ENCODE data around the gene SCUBE1. TPM values are rescaled to one million over a fixed set of nuclear protein-coding genes. Genes with fewer than 3 reads are reported as not detected.

Gene SCUBE1
- total and polyA plus RNA-seq, 2 of the 8 experiments (the other 6 are each of a cell fraction or from before 2014, with no cell fraction given): 2.3 to 4.9 TPM

- Histone ChIP-seq H3K79me1 (ENCODE audit: low read depth, low read length) (no peaks in the 10 kb centered on the region), H3K18ac (ENCODE audit: extremely low read depth, low read length) (no peak overlapping the region), H2BK20ac (ENCODE audit: low read length) (no peak overlapping the region), H3K14ac (ENCODE audit: insufficient read length) (no peak overlapping the region), H3K27ac (ENCODE audit: low read depth, low read length) (no peak overlapping the region), H4K20me1 (replicated peaks in 1 of 2; ENCODE audit: control insufficient read depth in 1 of 2, insufficient read depth in 2 of 2, low read length in 2 of 2) (peaks cover 0 to 6% of the 10 kb centered on the region in 2 experiments), H3K23ac (ENCODE audit: insufficient read length) (no peak overlapping the region), H3K23me2 (ENCODE audit: low read depth, low read length) (peaks cover 9% of the 10 kb centered on the region; the same call in 1 of the 2 replicates), H2BK15ac (ENCODE audit: low read length) (no peak overlapping the region), H4K91ac (replicated peaks; ENCODE audit: insufficient read length, low read length) (no peak overlapping the region), H4K8ac (ENCODE audit: extremely low read depth, insufficient read depth, low read length) (no peak overlapping the region), H3K4me3 (ENCODE audit: extremely low read depth in 1 of 4, insufficient read depth in 2 of 4, low read depth in 3 of 4, low read length in 4 of 4) (no peak overlapping the region), H2BK12ac (ENCODE audit: low read depth, low read length) (no peak overlapping the region), H4K5ac (ENCODE audit: insufficient read length, low read depth, low read length) (no peak overlapping the region), H3K27me3 (replicated peaks in 1 of 4; ENCODE audit: control insufficient read depth in 3 of 4, extremely low read depth in 1 of 4, insufficient read depth in 3 of 4, low read length in 3 of 4) (no peaks in the 10 kb centered on the region), H3K4me1 (replicated peaks in 1 of 4; ENCODE audit: control insufficient read depth in 3 of 4, insufficient read depth in 4 of 4, low read length in 3 of 4) (peaks cover 2 to 11% (median 4%) of the 10 kb centered on the region in 4 experiments; a peak in 6 of 7 replicates), H2AFZ (ENCODE audit: low read length) (no peak overlapping the region), H3K36me3 (ENCODE audit: control insufficient read depth in 2 of 4, insufficient read depth in 4 of 4, low read length in 3 of 4) (no peaks in the 10 kb centered on the region), H3K4ac (replicated peaks; ENCODE audit: insufficient read length, low read depth, low read length) (no peak overlapping the region), H2BK5ac (ENCODE audit: low read depth, low read length) (no peak overlapping the region), H3K56ac (replicated peaks; ENCODE audit: insufficient read length, low read depth, low read length) (no peak overlapping the region), H3K79me2 (ENCODE audit: control insufficient read depth in 1 of 2, insufficient read depth in 2 of 2, low read length in 2 of 2) (no peaks in the 10 kb centered on the region), H3K4me2 (ENCODE audit: insufficient read depth in 1 of 2, low read depth in 2 of 2, low read length in 2 of 2) (no peak overlapping the region), H2BK120ac (replicated peaks; ENCODE audit: low read depth, low read length) (no peak overlapping the region), H2AK5ac (ENCODE audit: low read depth, low read length) (no peak overlapping the region), H3K9ac (replicated peaks in 1 of 4; ENCODE audit: extremely low read depth in 1 of 4, low read depth in 3 of 4, low read length in 3 of 4) (no peak overlapping the region), H3K9me3 (ENCODE audit: insufficient read depth in 2 of 2, low read depth in 1 of 2, low read length in 1 of 2) (no peaks in the 10 kb centered on the region)
- TF ChIP-seq, protein P1, sequence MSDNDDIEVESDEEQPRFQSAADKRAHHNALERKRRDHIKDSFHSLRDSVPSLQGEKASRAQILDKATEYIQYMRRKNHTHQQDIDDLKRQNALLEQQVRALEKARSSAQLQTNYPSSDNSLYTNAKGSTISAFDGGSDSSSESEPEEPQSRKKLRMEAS (IDR thresholded peaks at IDR 0.05): no peak
- no peak for TF ChIP-seq KDM1A (IDR thresholded peaks at IDR 0.05; ENCODE audit: borderline replicate concordance, low read length)
- TF ChIP-seq BACH1 (IDR thresholded peaks at IDR 0.05; ENCODE audit: low read length): no peak
- TF ChIP-seq FOSL1 (IDR thresholded peaks at IDR 0.05; ENCODE audit: insufficient read depth, low read depth, low read length): no peak
- TF ChIP-seq EZH2 (IDR thresholded peaks at IDR 0.05; ENCODE audit: low read depth, low read length, severe bottlenecking): no peak
- no peak for TF ChIP-seq NANOG (IDR thresholded peaks at IDR 0.05; ENCODE audit: insufficient read depth, low read depth, low read length, poor library complexity, severe bottlenecking)
- TF ChIP-seq CREB1 (IDR thresholded peaks at IDR 0.05): no peak
- TF ChIP-seq SUZ12 (IDR thresholded peaks at IDR 0.05; ENCODE audit: low read length): no peak
- no peak for TF ChIP-seq TEAD4 (IDR thresholded peaks at IDR 0.05; ENCODE audit: low read depth, low read length)
- TF ChIP-seq SP1 (IDR thresholded peaks at IDR 0.05; ENCODE audit: low read depth, low read length): no peak
- TF ChIP-seq, protein P2, sequence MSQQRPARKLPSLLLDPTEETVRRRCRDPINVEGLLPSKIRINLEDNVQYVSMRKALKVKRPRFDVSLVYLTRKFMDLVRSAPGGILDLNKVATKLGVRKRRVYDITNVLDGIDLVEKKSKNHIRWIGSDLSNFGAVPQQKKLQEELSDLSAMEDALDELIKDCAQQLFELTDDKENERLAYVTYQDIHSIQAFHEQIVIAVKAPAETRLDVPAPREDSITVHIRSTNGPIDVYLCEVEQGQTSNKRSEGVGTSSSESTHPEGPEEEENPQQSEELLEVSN (IDR thresholded peaks at IDR 0.05): no peak
- no peak for TF ChIP-seq TAF1 (IDR thresholded peaks at IDR 0.05; ENCODE audit: low read depth, low read length)
- CTCF ChIA-PET (ENCODE audit: partially characterized antibody): interaction anchor here (1.3 to 6.1 kb wide), 6 partner anchors 13 to 29 kb away, joined by 3 to 42 read pairs (median 10); no protein-coding TSS in a partner anchor
- no peak for FAIRE-seq
- DNase-seq (ENCODE audit: low read depth in 1 of 2, low spot score in 2 of 2): no peak
- POLR2A ChIA-PET (ENCODE audit: partially characterized antibody): interaction anchor here (1.0 to 1.1 kb wide), 2 partner anchors 10 to 15 kb away, joined by 3 to 4 read pairs; no protein-coding TSS in a partner anchor
- WGBS, 2 experiments (ENCODE audit: extremely low coverage in 1 of 2, insufficient coverage in 1 of 2, insufficient read length in 1 of 2, insufficient replicate concordance in 2 of 2, low coverage in 1 of 2, low lambda C conversion rate in 2 of 2, missing lambda C conversion rate in 1 of 2): 89% methylated on average over 10 of the region's 10 CpGs; no CpG with 5 or more reads in 1 of the 2 experiments
Measured at GRCh38 chr22:43202326-43202725, 140.8 kb downstream of the SCUBE1 start.
